ENCODE measurements around the gene RNF167. TPM values are rescaled to one million over a fixed set of nuclear protein-coding genes. Genes with fewer than 3 reads are reported as not detected.

The RNF167 gene
- total RNA-seq, 4 donors from 2014 or later = 66.3 to 95.4 (median 80.2) TPM

DNA sequence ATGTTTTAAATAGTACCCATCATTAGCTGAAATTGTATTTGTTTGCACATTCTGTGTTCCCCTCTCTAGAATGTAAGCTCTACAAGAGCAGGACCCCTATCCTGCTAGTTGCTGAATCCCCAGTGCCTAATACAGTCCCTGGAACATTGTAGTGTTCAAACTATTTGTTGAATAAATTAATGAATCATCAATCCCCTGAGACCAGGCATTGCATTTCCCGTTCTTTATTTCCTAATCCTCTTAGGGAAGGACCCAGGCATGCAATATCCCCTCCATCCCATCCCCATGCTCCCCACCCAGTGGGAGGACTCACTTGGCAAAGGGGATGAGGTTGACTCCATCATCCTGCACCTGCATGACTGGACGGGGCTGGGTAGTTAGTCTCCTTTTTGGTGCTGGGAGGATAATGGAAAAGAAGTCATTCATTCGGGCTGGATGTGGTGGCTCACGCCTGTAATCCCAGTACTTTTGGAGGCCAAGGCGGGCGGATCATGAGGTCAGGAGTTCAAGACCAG lies 54.1 kb downstream of the RNF167 start:
- 83 to 85% methylated on average over 6 of the region's 6 CpGs for WGBS, 2 donors
- TF ChIP-seq, protein P1, sequence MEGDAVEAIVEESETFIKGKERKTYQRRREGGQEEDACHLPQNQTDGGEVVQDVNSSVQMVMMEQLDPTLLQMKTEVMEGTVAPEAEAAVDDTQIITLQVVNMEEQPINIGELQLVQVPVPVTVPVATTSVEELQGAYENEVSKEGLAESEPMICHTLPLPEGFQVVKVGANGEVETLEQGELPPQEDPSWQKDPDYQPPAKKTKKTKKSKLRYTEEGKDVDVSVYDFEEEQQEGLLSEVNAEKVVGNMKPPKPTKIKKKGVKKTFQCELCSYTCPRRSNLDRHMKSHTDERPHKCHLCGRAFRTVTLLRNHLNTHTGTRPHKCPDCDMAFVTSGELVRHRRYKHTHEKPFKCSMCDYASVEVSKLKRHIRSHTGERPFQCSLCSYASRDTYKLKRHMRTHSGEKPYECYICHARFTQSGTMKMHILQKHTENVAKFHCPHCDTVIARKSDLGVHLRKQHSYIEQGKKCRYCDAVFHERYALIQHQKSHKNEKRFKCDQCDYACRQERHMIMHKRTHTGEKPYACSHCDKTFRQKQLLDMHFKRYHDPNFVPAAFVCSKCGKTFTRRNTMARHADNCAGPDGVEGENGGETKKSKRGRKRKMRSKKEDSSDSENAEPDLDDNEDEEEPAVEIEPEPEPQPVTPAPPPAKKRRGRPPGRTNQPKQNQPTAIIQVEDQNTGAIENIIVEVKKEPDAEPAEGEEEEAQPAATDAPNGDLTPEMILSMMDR (IDR thresholded peaks at IDR 0.05) = no peak
- TF ChIP-seq POLR2A (IDR thresholded peaks at IDR 0.05) = no peak

More for the DNA sequence above, 54.1 kb downstream of the RNF167 start:
- no peak overlapping the region for H3K4me3 ChIP-seq (ENCODE audit: low read depth, poor library complexity, severe bottlenecking)
- intact Hi-C loops (cut with DNase I; ENCODE audit: low total_unique reads) = no loop called here
- DNase-seq (ENCODE audit: low spot score in 2 of 2) = no peak

Small RNA genes lying within 50 kb of the gene (microRNA-seq; reads per million reads assigned to microRNA genes)
- 0 reads per million in 2 donors for gene MIR6864 (ENCODE audit: borderline number of aligned reads in 1 of 2, borderline replicate concordance in 2 of 2)
- gene MIR6865 (ENCODE audit: borderline number of aligned reads in 1 of 2, borderline replicate concordance in 2 of 2) = 0 reads per million in 2 donors

Other genes with a start within 250 kb of the RNF167 start
- gene PELP1, start 236.1 kb upstream of the RNF167 start, total RNA-seq = 10 to 100 TPM; 20.5 to 78.4 (median 26.0) TPM
- gene ARRB2, start 229.6 kb upstream of the RNF167 start, total RNA-seq = 10 to 100 TPM in 3 of 4 donors, 1 to 10 TPM in 1; 8.5 to 16.4 (median 11.8) TPM
- gene MED11, start 208.8 kb upstream of the RNF167 start, total RNA-seq = 10 to 100 TPM; 22.9 to 47.0 (median 40.9) TPM
- 1 to 10 TPM in 2 of 4 donors, under 1 TPM in 1, not detected in 1; 0.46 to 1.7 (median 1.2) TPM for gene ZMYND15, start 200.4 kb upstream of the RNF167 start, total RNA-seq
- gene CXCL16, start 200.3 kb upstream of the RNF167 start, total RNA-seq = 10 to 100 TPM; 25.0 to 28.1 (median 25.5) TPM
- not detected for gene TM4SF5, start 168.4 kb upstream of the RNF167 start, total RNA-seq
- 1 to 10 TPM in 3 of 4 donors, not detected in 1; 2.2 to 9.9 (median 5.3) TPM for gene VMO1, start 153.9 kb upstream of the RNF167 start, total RNA-seq
- 1 to 10 TPM in 1 of 4 donors, not detected in 3; 1.2 TPM for gene GLTPD2, start 151.3 kb upstream of the RNF167 start, total RNA-seq
- 100 to 1,000 TPM; 103 to 207 (median 177) TPM for gene PSMB6, start 144.1 kb upstream of the RNF167 start, total RNA-seq
- 10 to 100 TPM; 40.1 to 78.8 (median 56.3) TPM for gene PLD2, start 133.1 kb upstream of the RNF167 start, total RNA-seq
- 100 to 1,000 TPM; 128 to 208 (median 140) TPM for gene MINK1, start 106.9 kb upstream of the RNF167 start, total RNA-seq
- gene C17orf107, start 40.7 kb upstream of the RNF167 start, total RNA-seq = 10 to 100 TPM in 2 of 4 donors, 1 to 10 TPM in 2; 7.0 to 13.4 (median 10.1) TPM
- gene CHRNE, start 37.2 kb upstream of the RNF167 start, total RNA-seq = 1 to 10 TPM in 3 of 4 donors, under 1 TPM in 1; 0.53 to 5.2 (median 3.6) TPM
- gene GP1BA, start 8.0 kb upstream of the RNF167 start, total RNA-seq = not detected
- 10 to 100 TPM; 35.5 to 87.7 (median 59.2) TPM for gene SLC25A11, start 222 bp upstream of the RNF167 start, total RNA-seq
- 100 to 1,000 TPM; 479 to 709 (median 540) TPM for gene PFN1, start 8.3 kb downstream of the RNF167 start, total RNA-seq
- 1 to 10 TPM; 1.0 to 7.9 (median 4.9) TPM for gene ENO3, start 10.9 kb downstream of the RNF167 start, total RNA-seq
- gene SPAG7, start 27.5 kb downstream of the RNF167 start, total RNA-seq = 10 to 100 TPM; 35.1 to 64.0 (median 51.7) TPM
- 10 to 100 TPM; 21.7 to 35.3 (median 30.6) TPM for gene CAMTA2, start 47.4 kb downstream of the RNF167 start, total RNA-seq
- 1 to 10 TPM in 3 of 4 donors, under 1 TPM in 1; 0.39 to 2.6 (median 1.4) TPM for gene INCA1, start 57.3 kb downstream of the RNF167 start, total RNA-seq
- 100 to 1,000 TPM in 2 of 4 donors, 10 to 100 TPM in 2; 87.6 to 140 (median 100) TPM for gene KIF1C, start 57.7 kb downstream of the RNF167 start, total RNA-seq
- gene SLC52A1, start 95.2 kb downstream of the RNF167 start, total RNA-seq = 10 to 100 TPM in 1 of 4 donors, 1 to 10 TPM in 3; 3.3 to 16.1 (median 4.8) TPM
- gene ZFP3, start 138.2 kb downstream of the RNF167 start, total RNA-seq = 1 to 10 TPM; 1.2 to 5.2 (median 3.5) TPM
- 1 to 10 TPM; 6.5 to 8.7 (median 8.6) TPM for gene ZNF232, start 171.6 kb downstream of the RNF167 start, total RNA-seq
- under 1 TPM in 3 of 4 donors, not detected in 1; 0.04 to 0.98 (median 0.19) TPM for gene USP6, start 175.8 kb downstream of the RNF167 start, total RNA-seq

Measured in lower leg skin (tissue), 4 donors.